HL-60/S4 treated with retinoic acid at 250 ng/mL for 4 days and 3 days (cell line): ENCODE results near the gene FXYD5.
"Not testable (repeated sequence)": the region's sequence is repeated elsewhere in the genome, so short reads cannot be mapped to it uniquely, and the experiment has no call there.

Source experiments
- in situ Hi-C: fragments of 300-500 bp; cut with MboI; formaldehyde crosslinking; loops from 2 replicates; pipeline ENCODE4 v1.7.0; 2022; ENCODE audit warnings: low sequenced_read_pairs

Gene FXYD5

DNA sequence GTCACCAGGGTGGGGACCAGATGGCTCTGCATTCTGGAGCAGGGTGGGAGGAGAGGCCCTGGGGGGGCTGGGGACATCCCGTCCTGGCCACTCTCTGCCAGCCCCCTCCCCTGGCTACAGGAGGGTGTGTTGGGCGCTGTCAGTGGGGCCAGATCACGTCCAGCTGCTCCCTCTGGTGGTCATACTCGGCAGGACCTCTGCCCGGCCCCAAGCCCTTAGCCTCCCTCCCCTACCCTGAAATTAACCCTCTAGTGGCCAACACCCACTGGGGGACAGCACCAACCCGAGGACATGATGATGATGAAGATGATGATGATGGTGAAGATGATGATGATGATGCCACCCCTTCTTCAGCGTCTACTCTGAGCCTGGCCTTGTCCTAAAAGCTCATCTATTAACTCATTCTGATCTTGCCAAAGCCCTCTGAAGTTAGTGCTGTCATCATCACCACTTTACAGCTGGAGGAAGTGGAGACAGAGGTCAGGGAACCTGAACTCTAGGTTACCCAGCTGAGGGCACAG is 19.1 kb upstream of the FXYD5 start:
- in situ Hi-C loops: no loop called here

DNA sequence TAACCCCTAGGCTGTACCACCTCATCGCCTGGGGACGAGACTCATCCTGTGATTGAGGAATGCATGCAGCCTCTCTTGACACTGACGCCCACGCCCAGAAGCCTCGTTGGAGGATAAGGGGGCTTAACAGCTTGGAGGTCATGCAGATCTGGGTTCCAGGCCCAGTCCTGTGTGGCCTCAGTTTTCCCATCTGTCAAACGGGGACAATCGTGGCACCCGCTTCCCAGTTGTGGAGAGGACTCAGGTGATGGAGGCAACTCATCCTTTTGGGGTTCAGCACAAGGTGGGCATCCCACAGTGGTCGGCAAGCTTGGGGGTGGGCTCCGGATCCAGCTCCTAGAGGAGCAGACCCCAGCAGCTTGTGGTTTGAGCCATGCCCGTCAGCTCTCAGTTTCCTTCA is 18.3 kb upstream of the FXYD5 start:
- in situ Hi-C loops: no loop called here

- in situ Hi-C loops: no loop called here
These were observed 17.4 kb upstream of the FXYD5 start for GRCh38 chr19:35136977-35137702.

DNA sequence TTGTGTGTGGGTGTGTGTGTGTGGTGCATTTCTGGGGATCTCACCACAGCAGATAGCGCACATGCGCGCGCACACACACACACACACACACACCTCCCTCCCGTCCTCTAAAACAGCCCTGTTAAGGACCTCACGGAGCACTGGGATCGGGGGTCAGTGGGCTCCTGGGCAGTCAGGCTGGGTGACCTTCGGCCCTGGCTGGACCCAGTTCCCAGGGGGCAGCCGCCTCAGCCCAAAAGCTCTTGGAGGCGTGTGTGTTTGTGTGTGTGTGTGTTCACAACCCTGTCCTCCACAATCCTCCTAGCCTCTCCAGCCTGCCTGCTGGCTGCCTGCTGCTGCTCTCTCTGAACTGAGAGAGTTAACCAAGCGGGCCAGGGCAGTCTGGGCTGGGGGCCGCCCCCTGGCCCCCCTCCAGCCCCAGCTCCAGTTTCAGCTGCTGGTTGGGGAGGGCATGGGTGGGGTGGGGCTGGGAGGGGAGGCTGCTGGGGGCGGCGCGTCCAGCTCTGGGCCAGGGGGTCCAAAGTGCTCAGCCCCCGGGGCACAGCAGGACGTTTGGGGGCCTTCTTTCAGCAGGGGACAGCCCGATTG is 16.1 kb upstream of the FXYD5 start, which contains the start of gene FXYD1:
FXYD1 (plus strand) TSS at position 520 of the 588 bp plus-strand sequence. CDS start 1,256 bp downstream, outside the sequence.
- in situ Hi-C loops: no loop called here

- in situ Hi-C loops: no loop called here
These were observed 14.2 kb upstream of the FXYD5 start for GRCh38 chr19:35140207-35140961.

GRCh38 chr19:35140962-35141836 is 13.3 kb upstream of the FXYD5 start:
- in situ Hi-C loops: no loop called here

GRCh38 chr19:35141837-35142605 is 12.5 kb upstream of the FXYD5 start:
- in situ Hi-C loops: no loop called here

DNA sequence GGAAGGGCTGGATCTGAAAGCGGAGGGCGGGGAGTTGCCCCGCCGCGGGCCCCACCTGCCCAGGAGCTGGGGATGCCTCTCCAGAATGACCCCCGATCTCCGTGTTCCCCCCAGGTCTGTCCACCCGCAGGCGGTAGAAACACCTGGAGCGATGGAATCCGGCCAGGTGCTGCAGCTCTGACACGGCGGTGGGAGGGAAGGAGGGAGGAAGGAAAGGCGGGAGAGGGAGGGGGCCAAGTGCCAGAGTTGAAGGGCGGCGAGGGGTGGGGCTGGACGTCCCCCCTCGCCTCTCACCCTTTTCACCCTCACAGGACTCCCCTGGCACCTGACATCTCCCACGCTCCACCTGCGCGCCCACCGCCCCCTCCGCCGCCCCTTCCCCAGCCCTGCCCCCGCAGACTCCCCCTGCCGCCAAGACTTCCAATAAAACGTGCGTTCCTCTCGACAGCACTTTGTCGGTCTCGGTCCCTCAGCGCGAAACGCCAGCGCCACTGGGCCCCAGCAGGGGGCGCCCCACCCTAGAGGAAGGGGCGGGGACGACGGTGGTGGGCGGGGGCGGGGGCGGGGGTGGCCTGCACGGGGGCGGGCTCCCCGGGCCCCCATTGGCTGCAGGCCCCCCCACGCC is 11.8 kb upstream of the FXYD5 start:
- in situ Hi-C loops: no loop called here

GRCh38 chr19:35143231-35143715 is 11.3 kb upstream of the FXYD5 start, which contains the start of gene FXYD7:
Gene FXYD7, plus strand, starts transcription at chr19:35143255. Its CDS starts 79 bp downstream, at chr19:35143334.
- in situ Hi-C loops: no loop called here

- in situ Hi-C loops: no loop called here
These were observed 10.7 kb upstream of the FXYD5 start for GRCh38 chr19:35143818-35144217.

- in situ Hi-C loops: no loop called here
These were observed 10.3 kb upstream of the FXYD5 start for GRCh38 chr19:35144259-35144599.

DNA sequence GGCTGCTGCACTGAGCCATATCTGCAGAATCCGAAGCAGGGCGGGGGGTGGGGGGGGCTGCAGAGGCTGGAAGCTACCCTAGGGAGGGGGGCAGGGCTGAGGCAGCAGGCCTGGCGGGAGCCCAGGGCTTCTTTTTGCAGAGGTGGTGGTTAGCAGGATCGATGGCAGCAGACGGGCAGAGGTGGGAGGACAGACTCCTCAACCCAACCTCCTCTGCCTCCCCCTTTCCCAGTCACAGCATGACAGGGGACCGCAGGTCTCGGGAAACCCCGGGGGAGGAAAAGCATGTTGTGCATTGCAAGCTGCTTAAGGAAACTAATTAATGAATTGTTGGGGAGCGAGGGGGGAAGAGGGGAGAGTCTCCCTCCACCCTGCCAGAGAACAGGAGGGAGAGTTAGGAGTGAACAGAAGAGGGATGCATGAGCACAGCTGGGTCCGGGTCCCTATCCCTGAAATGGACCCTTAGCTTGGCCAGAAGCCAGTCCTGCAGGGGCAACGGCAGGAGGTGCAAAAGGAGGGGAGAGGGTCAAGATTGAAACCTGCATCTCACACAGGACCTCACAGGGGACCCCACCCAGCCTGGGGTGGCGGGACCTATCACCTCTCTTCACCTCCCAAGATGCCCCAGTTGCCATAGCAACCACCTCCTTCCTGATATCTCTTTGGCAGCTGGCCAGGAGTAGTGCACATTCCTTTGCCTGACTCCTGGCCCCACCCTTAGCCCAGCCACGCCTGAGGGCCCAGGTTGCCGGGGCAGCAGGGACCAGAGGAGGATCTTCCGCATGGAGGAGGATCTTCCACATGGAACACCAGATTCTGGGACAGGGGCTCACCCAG is 9.7 kb upstream of the FXYD5 start:
- in situ Hi-C loops: no loop called here

DNA sequence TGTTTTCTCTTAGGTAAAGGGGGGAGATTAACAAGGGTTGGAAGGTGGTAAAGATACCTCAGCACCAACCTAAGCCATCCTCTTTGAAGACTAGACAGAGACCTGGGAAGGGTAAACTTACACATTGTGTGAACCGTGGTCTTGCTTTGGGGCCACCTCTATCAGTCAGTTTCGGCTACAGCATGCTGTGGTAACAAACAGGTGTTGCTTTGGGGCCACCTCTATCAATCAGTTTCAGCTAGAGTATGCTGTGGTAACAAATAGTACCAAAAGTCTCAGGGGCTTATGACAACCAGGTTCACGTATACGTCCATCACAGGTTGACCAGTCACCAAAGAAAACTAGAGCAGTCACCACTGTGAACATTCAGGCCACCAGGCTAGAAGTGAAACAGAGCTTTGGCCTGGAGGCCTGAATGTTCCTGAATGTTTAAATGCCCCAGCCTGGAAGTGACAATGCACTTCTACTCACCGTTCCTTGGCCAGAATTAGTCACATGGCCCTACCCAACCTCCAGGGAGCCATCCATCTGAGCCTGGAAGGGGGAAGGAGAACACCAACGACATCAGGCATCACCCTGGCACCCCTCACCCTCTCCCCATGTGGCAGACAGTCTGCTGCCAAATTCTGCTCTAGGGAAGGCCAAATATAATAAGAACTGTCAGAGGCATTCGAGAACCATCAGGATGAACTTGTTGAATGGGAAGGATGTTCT is 7.6 kb upstream of the FXYD5 start:
- in situ Hi-C loops: no loop called here

DNA sequence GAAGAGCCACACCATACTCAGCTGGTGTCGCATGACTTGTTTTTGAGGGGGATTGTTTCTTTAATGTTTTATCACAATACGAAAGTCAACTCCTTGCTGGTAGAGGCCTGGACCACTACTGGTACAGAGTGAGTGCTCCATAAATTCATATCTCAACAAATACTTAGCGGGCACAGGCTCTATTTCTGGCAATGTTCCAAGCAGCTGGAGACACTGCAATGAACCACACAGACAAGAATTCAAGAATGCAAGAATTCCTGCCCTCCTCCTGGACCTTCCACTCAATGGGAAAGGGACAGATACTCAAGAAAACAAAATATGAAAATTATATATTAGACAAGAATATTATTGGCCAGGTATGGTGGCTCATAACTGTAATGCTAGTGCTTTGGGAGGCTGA is 5.1 kb upstream of the FXYD5 start:
- in situ Hi-C loops: no loop called here

GRCh38 chr19:35150445-35150844 is 4.1 kb upstream of the FXYD5 start:
- in situ Hi-C loops: no loop called here

- in situ Hi-C loops: no loop called here
These were observed 3.1 kb upstream of the FXYD5 start for GRCh38 chr19:35151273-35152065.

GRCh38 chr19:35153129-35153522 is 1.4 kb upstream of the FXYD5 start:
- in situ Hi-C loops: not testable (repeated sequence)
